ENCODE measurements around the gene GINS1. TPM values are rescaled to one million over a fixed set of nuclear protein-coding genes. Genes with fewer than 3 reads are reported as not detected.

Gene GINS1
- total RNA-seq, 2 experiments from 2014 or later = 22.8 to 29.9 TPM

DNA sequence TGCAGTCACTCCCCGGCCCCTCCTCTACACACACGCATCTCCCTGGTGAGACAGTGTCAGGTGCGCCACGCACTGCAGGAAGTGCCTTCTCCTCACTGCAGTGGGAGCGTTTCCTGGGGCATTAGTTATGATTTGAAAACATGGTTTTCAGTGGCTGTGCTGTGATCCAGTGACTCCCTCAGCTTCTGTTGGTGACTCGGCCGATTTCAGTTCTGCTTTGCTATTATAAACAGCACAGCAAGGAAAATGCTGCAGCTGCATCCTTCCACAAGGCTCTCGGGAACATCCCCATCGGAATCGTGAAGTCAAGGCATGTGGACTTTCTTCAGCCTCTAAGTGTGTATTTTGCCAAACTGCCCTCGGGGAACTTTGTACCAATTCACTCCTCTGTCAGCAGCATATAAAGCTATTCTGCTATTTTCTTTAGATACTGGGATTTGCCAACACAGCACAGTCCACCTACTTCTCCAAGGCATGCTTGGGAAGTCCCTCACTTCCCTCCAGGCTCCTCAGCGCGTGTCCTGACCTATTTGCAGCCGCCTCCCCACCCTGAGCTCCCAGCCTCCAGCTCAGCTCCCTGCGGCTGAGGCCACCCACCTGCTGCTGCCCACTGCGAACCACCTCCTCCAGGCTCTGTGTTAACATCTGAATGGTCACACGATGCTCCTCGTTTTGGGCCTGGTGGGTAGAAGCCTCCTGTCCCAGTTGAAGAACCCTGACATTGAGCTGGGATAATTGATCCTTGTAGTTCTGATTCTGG is 54.5 kb downstream of the GINS1 start:
- CTCF ChIA-PET (ENCODE audit: unreplicated experiment) = no interaction called here
- Histone ChIP-seq H3K4me1 (ENCODE audit: insufficient read depth, low read length, poor library complexity, severe bottlenecking) (no peaks in the 10 kb centered on the region), H4K20me1 (ENCODE audit: insufficient read depth, low read length) (no peaks in the 10 kb centered on the region), H3K79me2 (ENCODE audit: insufficient read depth, low read depth, low read length) (no peaks in the 10 kb centered on the region), H3K27ac (ENCODE audit: low read depth, low read length, poor library complexity, severe bottlenecking) (no peak overlapping the region), H3K4me3 (ENCODE audit: low read depth, low read length, poor library complexity, severe bottlenecking) (no peak overlapping the region), H2AFZ (ENCODE audit: low read length) (no peak overlapping the region), H3K36me3 (ENCODE audit: insufficient read depth, low read length) (no peaks in the 10 kb centered on the region), H3K9me2 (ENCODE audit: insufficient read depth, low read length) (no peaks in the 10 kb centered on the region), H3K4me2 (ENCODE audit: low read length) (no peak overlapping the region), H3K9me3 (ENCODE audit: low read length) (no peaks in the 10 kb centered on the region)
- intact Hi-C loops (cut with micrococcal nuclease; ENCODE audit: unreplicated experiment) = no loop called here
- POLR2A ChIA-PET = interaction anchor here (0.6 kb wide), 1 partner anchor 16 kb away, joined by 3 read pairs; no protein-coding TSS in a partner anchor
- no peak for DNase-seq (ENCODE audit: low spot score)
- TF ChIP-seq CTCF (conservative IDR thresholded peaks at IDR 0.05; ENCODE audit: low read length) (no peak), EZH2phosphoT487 (IDR thresholded peaks at IDR 0.05; ENCODE audit: borderline replicate concordance, low read depth, low read length) (no peak)
- BruUV-seq (replicated peaks) = no TSS peak

- Histone ChIP-seq H3K4me1 (ENCODE audit: insufficient read depth, low read length, poor library complexity, severe bottlenecking) (no peaks in the 10 kb centered on the region), H3K27ac (ENCODE audit: low read depth, low read length, poor library complexity, severe bottlenecking) (no peak overlapping the region), H3K4me3 (ENCODE audit: low read depth, low read length, poor library complexity, severe bottlenecking) (no peak overlapping the region), H3K4me2 (ENCODE audit: low read length) (no peak overlapping the region), H3K79me2 (ENCODE audit: insufficient read depth, low read depth, low read length) (no peaks in the 10 kb centered on the region), H3K9me3 (ENCODE audit: low read length) (no peaks in the 10 kb centered on the region), H4K20me1 (ENCODE audit: insufficient read depth, low read length) (no peaks in the 10 kb centered on the region), H2AFZ (ENCODE audit: low read length) (no peak overlapping the region), H3K9me2 (ENCODE audit: insufficient read depth, low read length) (no peaks in the 10 kb centered on the region), H3K36me3 (ENCODE audit: insufficient read depth, low read length) (no peaks in the 10 kb centered on the region)
- BruUV-seq (replicated peaks) = no TSS peak
- no peak for DNase-seq (ENCODE audit: low spot score)
- intact Hi-C loops (cut with micrococcal nuclease; ENCODE audit: unreplicated experiment) = no loop called here
- ChIA-PET CTCF (ENCODE audit: unreplicated experiment) (no interaction called here), POLR2A (interaction anchor here (0.5 kb wide), 2 partner anchors 36 to 598 kb away, joined by 4 to 5 read pairs; no protein-coding TSS in a partner anchor)
- TF ChIP-seq CTCF (conservative IDR thresholded peaks at IDR 0.05; ENCODE audit: low read length) = no peak
- no peak for TF ChIP-seq EZH2phosphoT487 (IDR thresholded peaks at IDR 0.05; ENCODE audit: borderline replicate concordance, low read depth, low read length)
Measured at GRCh38 chr20:25464501-25465242, 57.2 kb downstream of the GINS1 start.

Data from OCI-LY7 (cell line).